ENCODE measurements around the gene CAPN5.

GRCh38 chr11:77036398-77036797 is 30.4 kb upstream of the CAPN5 start:
- TF ChIP-seq, protein P1, sequence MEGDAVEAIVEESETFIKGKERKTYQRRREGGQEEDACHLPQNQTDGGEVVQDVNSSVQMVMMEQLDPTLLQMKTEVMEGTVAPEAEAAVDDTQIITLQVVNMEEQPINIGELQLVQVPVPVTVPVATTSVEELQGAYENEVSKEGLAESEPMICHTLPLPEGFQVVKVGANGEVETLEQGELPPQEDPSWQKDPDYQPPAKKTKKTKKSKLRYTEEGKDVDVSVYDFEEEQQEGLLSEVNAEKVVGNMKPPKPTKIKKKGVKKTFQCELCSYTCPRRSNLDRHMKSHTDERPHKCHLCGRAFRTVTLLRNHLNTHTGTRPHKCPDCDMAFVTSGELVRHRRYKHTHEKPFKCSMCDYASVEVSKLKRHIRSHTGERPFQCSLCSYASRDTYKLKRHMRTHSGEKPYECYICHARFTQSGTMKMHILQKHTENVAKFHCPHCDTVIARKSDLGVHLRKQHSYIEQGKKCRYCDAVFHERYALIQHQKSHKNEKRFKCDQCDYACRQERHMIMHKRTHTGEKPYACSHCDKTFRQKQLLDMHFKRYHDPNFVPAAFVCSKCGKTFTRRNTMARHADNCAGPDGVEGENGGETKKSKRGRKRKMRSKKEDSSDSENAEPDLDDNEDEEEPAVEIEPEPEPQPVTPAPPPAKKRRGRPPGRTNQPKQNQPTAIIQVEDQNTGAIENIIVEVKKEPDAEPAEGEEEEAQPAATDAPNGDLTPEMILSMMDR (IDR thresholded peaks at IDR 0.05; ENCODE audit: poor library complexity) = no peak
- TF ChIP-seq EZH2 (IDR thresholded peaks at IDR 0.05; ENCODE audit: borderline replicate concordance) (no peak), EZH2phosphoT487 (IDR thresholded peaks at IDR 0.05; ENCODE audit: low read depth, severe bottlenecking, unreplicated experiment) (no peak)
